ENCODE results near the gene FLNA. TPM values are rescaled to one million over a fixed set of nuclear protein-coding genes. Genes with fewer than 3 reads are reported as not detected.

FLNA gene
- total RNA-seq, 1 experiment from 2014 or later: 1,841 TPM

- DNase-seq: no peak
- ChIA-PET POLR2A (ENCODE audit: unreplicated experiment) (interaction anchor here (0.6 to 0.7 kb wide), 2 partner anchors 50 to 89 kb away, joined by 3 to 9 read pairs; no protein-coding TSS in a partner anchor), CTCF (no interaction called here)
- no peak overlapping the region for H3K4me3 ChIP-seq
- no peaks in the 10 kb centered on the region for H3K9me3 ChIP-seq (ENCODE audit: insufficient read depth, low read depth)
- H3K4me2 ChIP-seq: no peak overlapping the region
- no peak overlapping the region for H3K27ac ChIP-seq
- no peaks in the 10 kb centered on the region for H4K20me1 ChIP-seq (ENCODE audit: insufficient read depth)
- no peaks in the 10 kb centered on the region for H3K9me2 ChIP-seq (ENCODE audit: insufficient read depth)
- H3K79me2 ChIP-seq (ENCODE audit: low read depth): no peaks in the 10 kb centered on the region
- no peak for TF ChIP-seq CTCF (conservative IDR thresholded peaks at IDR 0.05)
- no peak for TF ChIP-seq EZH2 (IDR thresholded peaks at IDR 0.05; ENCODE audit: low read depth)
- no peaks in the 10 kb centered on the region for H3K4me1 ChIP-seq (replicated peaks; ENCODE audit: insufficient read depth)
- intact Hi-C loops (cut with micrococcal nuclease; ENCODE audit: unreplicated experiment): no loop called here
- BruUV-seq (replicated peaks): no TSS peak
- H3F3A ChIP-seq (ENCODE audit: insufficient read depth, low read depth): no peaks in the 10 kb centered on the region
- H3K27me3 ChIP-seq (ENCODE audit: insufficient read depth, low read depth): no peaks in the 10 kb centered on the region
- no peak overlapping the region for H2AFZ ChIP-seq
- H3K36me3 ChIP-seq (ENCODE audit: low read depth): no peaks in the 10 kb centered on the region
Measured at GRCh38 chrX:154419189-154419588, 44.8 kb upstream of the FLNA start.

GRCh38 chrX:154417157-154417556 lies 42.7 kb upstream of the FLNA start:
- intact Hi-C loops (cut with micrococcal nuclease; ENCODE audit: unreplicated experiment): no loop called here
- Histone ChIP-seq H3K9me2 (ENCODE audit: insufficient read depth) (no peaks in the 10 kb centered on the region), H3K36me3 (ENCODE audit: low read depth) (no peaks in the 10 kb centered on the region), H3K4me2 (no peak overlapping the region), H3K79me2 (ENCODE audit: low read depth) (no peaks in the 10 kb centered on the region), H3K4me3 (no peak overlapping the region), H3K27ac (no peak overlapping the region), H2AFZ (no peak overlapping the region), H4K20me1 (ENCODE audit: insufficient read depth) (no peaks in the 10 kb centered on the region), H3K4me1 (replicated peaks; ENCODE audit: insufficient read depth) (no peaks in the 10 kb centered on the region), H3K27me3 (ENCODE audit: insufficient read depth, low read depth) (no peaks in the 10 kb centered on the region), H3F3A (ENCODE audit: insufficient read depth, low read depth) (no peaks in the 10 kb centered on the region), H3K9me3 (ENCODE audit: insufficient read depth, low read depth) (no peaks in the 10 kb centered on the region)
- DNase-seq: no peak
- no peak for TF ChIP-seq CTCF (conservative IDR thresholded peaks at IDR 0.05)
- ChIA-PET CTCF (no interaction called here), POLR2A (ENCODE audit: unreplicated experiment) (no interaction called here)
- BruUV-seq (replicated peaks): no TSS peak

DNA sequence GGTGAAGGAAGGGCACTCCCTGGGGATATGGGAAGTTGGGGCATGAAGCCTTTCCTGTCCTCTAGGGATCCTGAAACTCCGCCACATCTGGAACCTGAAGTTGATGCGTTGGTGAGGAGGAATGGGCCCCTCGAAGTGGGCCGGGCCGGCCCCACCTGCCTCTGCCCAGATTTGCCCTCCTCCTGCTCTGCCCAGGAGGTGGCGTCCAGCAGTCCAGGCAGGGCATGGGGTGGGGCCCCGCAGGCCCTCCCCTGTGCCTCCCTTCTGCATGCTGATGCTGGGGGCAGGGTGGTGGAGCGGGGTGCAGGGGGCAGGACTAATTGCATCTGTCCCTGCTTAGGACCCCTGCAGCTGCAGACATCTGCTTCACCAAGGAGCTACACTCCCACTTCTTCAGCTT lies 38.7 kb upstream of the FLNA start:
- no peaks in the 10 kb centered on the region for H4K20me1 ChIP-seq (ENCODE audit: insufficient read depth)
- no peaks in the 10 kb centered on the region for H3K36me3 ChIP-seq (ENCODE audit: low read depth)
- CTCF ChIA-PET: no interaction called here
- H3K9me3 ChIP-seq (ENCODE audit: insufficient read depth, low read depth): no peaks in the 10 kb centered on the region
- H3K4me2 ChIP-seq: peak overlapping the region; percentile 79; the same call in 1 of the 2 replicates
- H2AFZ ChIP-seq: no peak overlapping the region
- intact Hi-C loops (cut with micrococcal nuclease; ENCODE audit: unreplicated experiment): no loop called here
- H3K9me2 ChIP-seq (ENCODE audit: insufficient read depth): no peaks in the 10 kb centered on the region
- peaks cover 8% of the 10 kb centered on the region; the same call in 1 of the 2 replicates for H3F3A ChIP-seq (ENCODE audit: insufficient read depth, low read depth)
- no peaks in the 10 kb centered on the region for H3K27me3 ChIP-seq (ENCODE audit: insufficient read depth, low read depth)
- no peak overlapping the region for H3K27ac ChIP-seq
- POLR2A ChIA-PET (ENCODE audit: unreplicated experiment): interaction anchor here (0.8 kb wide), 1 partner anchor 64 kb away, joined by 4 read pairs; no protein-coding TSS in a partner anchor
- H3K4me3 ChIP-seq: no peak overlapping the region
- no peak for DNase-seq
- H3K79me2 ChIP-seq (ENCODE audit: low read depth): 0 out of 2 replicates have a peak, but pooled peaks cover 4% of the 10 kb centered on the region
- peaks cover 15% of the 10 kb centered on the region for H3K4me1 ChIP-seq (replicated peaks; ENCODE audit: insufficient read depth)
- TF ChIP-seq EZH2 (IDR thresholded peaks at IDR 0.05; ENCODE audit: low read depth): no peak
- no peak for TF ChIP-seq CTCF (conservative IDR thresholded peaks at IDR 0.05)
- BruUV-seq (replicated peaks): no TSS peak

All from PC-9 (cell line).